ENCODE data around the gene ZNF420.

Gene ZNF420

GRCh38 chr19:37160153-37160552 is 81.9 kb downstream of the ZNF420 start:
- DNase-seq: no peak

GRCh38 chr19:37165635-37166034 is 87.4 kb downstream of the ZNF420 start:
- DNase-seq: no peak

GRCh38 chr19:37172368-37173366 is 94.4 kb downstream of the ZNF420 start, which contains the start of gene ZNF585A:
Gene ZNF585A, minus strand, starts transcription at chr19:37172695. Its CDS starts 2,785 bp downstream, at chr19:37169910.
- peak; percentile 89 to 90 for DNase-seq
